Endothelial cell of umbilical vein (primary cell): Measurements from ENCODE around the gene SFMBT2. TPM values are rescaled to one million over a fixed set of nuclear protein-coding genes. Genes with fewer than 3 reads are reported as not detected.

ENCODE experiments used
- BruUV-seq: library from RNA; stranded (reverse); fragments of 400-500 nt; replicated peaks from 2 replicates; lab custom pipeline; 2021; lab: Mats Ljungman, UMichigan
- CTCF ChIA-PET: fragments of 300-600, 350-600 bp; sonication (Branson Sonifier 250); formaldehyde crosslinking; loops from one replicate; lab custom pipeline; 2021; ENCODE audit warnings: antibody characterized with exemption, inconsistent platforms; lab: Charles Lee
- POLR2A ChIA-PET: fragments of 300-600, 350-600 bp; sonication (Branson Sonifier 250); formaldehyde crosslinking; loops from one replicate; lab custom pipeline; 2021; ENCODE audit warnings: antibody characterized with exemption, inconsistent platforms; lab: Charles Lee
- DNase-seq: peaks from one replicate; pipeline ENCODE4 v3.0.0-alpha.2; 2011; ENCODE audit warnings: low read depth, low spot score
- FAIRE-seq: peaks from 2 replicates; lab custom pipeline; 2011; peaks lifted over from hg19 to GRCh38; lab: Jason Lieb, UNC
- H2AFZ ChIP-seq: 2 replicates; pipeline ENCODE4 v1.6.0; 2012; ENCODE audit warnings: low read depth, low read length, control low read depth, inconsistent platforms
- H3K27ac ChIP-seq: 2 replicates; pipeline ENCODE4 v1.5.1; 2011; ENCODE audit warnings: low read depth, mild to moderate bottlenecking, control low read depth, low read length, moderate library complexity; ENCODE audit not compliant: insufficient read depth
- H3K27me3 ChIP-seq, 2 experiments: 2 replicates each; pipeline versions ENCODE4 v1.6.0 to v1.6.1; 2011; ENCODE audit warnings: low read length in 2 of 2, mixed read lengths in 1 of 2; ENCODE audit not compliant: control insufficient read depth in 2 of 2, insufficient read depth in 2 of 2
- H3K36me3 ChIP-seq, 2 experiments: 2 replicates in 1 of 2; 3 replicates in 1 of 2; pipeline ENCODE4 v1.5.1; 2011; ENCODE audit warnings: low read length in 2 of 2, mild to moderate bottlenecking in 1 of 2, moderate library complexity in 1 of 2; ENCODE audit not compliant: control insufficient read depth in 2 of 2, insufficient read depth in 2 of 2; ENCODE audit errors: extremely low read depth in 1 of 2
- H3K4me1 ChIP-seq: 3 replicates; pipeline ENCODE4 v1.5.1; 2011; ENCODE audit warnings: mild to moderate bottlenecking, low read length; ENCODE audit not compliant: control insufficient read depth, insufficient read depth; ENCODE audit errors: extremely low read depth
- H3K4me2 ChIP-seq: 2 replicates; pipeline ENCODE4 v1.6.1; 2011; ENCODE audit warnings: low read length, control low read depth, mixed read lengths; ENCODE audit not compliant: insufficient read depth
- H3K4me3 ChIP-seq, 3 experiments: fragments of 200-600 bp in 1 of 3; sonication (generic), shearing (Covaris generic) in 1 of 3; replicated peaks in 1 of 3; 2 replicates each; pipeline ENCODE4 v1.5.1; 2011 to 2016; ENCODE audit warnings: control low read depth in 3 of 3, low read length in 3 of 3, mild to moderate bottlenecking in 2 of 3, inconsistent platforms in 1 of 3, low read depth in 1 of 3, moderate library complexity in 1 of 3; ENCODE audit not compliant: insufficient read depth in 1 of 3
- H3K79me2 ChIP-seq: 2 replicates; pipeline ENCODE4 v1.6.0; 2012; ENCODE audit warnings: low read length, inconsistent platforms; ENCODE audit not compliant: control insufficient read depth, insufficient read depth
- H3K9ac ChIP-seq: replicated peaks from 2 replicates; pipeline ENCODE3; 2011; ENCODE audit warnings: low read length, control low read depth; ENCODE audit not compliant: insufficient read depth; ENCODE audit errors: extremely low read depth
- H3K9me1 ChIP-seq: replicated peaks from 3 replicates; pipeline ENCODE4 v1.6.0; 2011; ENCODE audit warnings: mild to moderate bottlenecking, low read length; ENCODE audit not compliant: control insufficient read depth, insufficient read depth; ENCODE audit errors: extremely low read depth
- H3K9me3 ChIP-seq: replicated peaks from 2 replicates; pipeline ENCODE4 v1.5.1; 2012; ENCODE audit warnings: low read length, inconsistent platforms; ENCODE audit not compliant: control insufficient read depth, insufficient read depth
- H4K20me1 ChIP-seq: replicated peaks from 2 replicates; pipeline ENCODE3; 2011; ENCODE audit warnings: mild to moderate bottlenecking, low read length; ENCODE audit not compliant: control insufficient read depth, insufficient read depth; ENCODE audit errors: extremely low read depth
- CTCF ChIP-seq, 2 donors: IDR thresholded peaks; 1 replicate in 1 of 2; 2 replicates in 1 of 2; pipeline ENCODE4 v1.5.1; 2011; ENCODE audit warnings: low read length in 2 of 2, mild to moderate bottlenecking in 2 of 2, moderate library complexity in 2 of 2, control low read depth in 1 of 2, inconsistent platforms in 1 of 2, low read depth in 1 of 2; ENCODE audit not compliant: insufficient read depth in 1 of 2; ENCODE audit errors: extremely low read depth in 1 of 2
- EZH2 ChIP-seq: IDR thresholded peaks from 2 replicates; pipeline ENCODE4 v1.6.1; 2012; ENCODE audit warnings: borderline replicate concordance, low read depth, mild to moderate bottlenecking, moderate library complexity, low read length, inconsistent platforms; ENCODE audit not compliant: severe bottlenecking
- FOS ChIP-seq: IDR thresholded peaks from 2 replicates; pipeline ENCODE4 v1.6.1; 2011; ENCODE audit warnings: mild to moderate bottlenecking, low read length, moderate library complexity, borderline replicate concordance; ENCODE audit not compliant: insufficient read depth
- GATA2 ChIP-seq: IDR thresholded peaks from 2 replicates; pipeline ENCODE4 v1.7.0; 2011; ENCODE audit warnings: low read depth, mild to moderate bottlenecking, moderate library complexity, mixed read lengths, low read length; ENCODE audit not compliant: insufficient read length, insufficient read depth
- JUN ChIP-seq: IDR thresholded peaks from 2 replicates; pipeline ENCODE4 v1.6.1; 2011; ENCODE audit warnings: borderline replicate concordance, low read depth; ENCODE audit not compliant: insufficient read length, insufficient read depth
- MAX ChIP-seq: IDR thresholded peaks from 2 replicates; pipeline ENCODE4 v1.6.1; 2011; ENCODE audit not compliant: insufficient read depth, insufficient read length
- MYC ChIP-seq: IDR thresholded peaks from one replicate; pipeline ENCODE4 v1.6.1; 2011; ENCODE audit warnings: mild to moderate bottlenecking, low read depth, low read length
- POLR2A ChIP-seq: IDR thresholded peaks from 2 replicates; pipeline ENCODE4 v1.6.1; 2012; ENCODE audit warnings: low read depth, mild to moderate bottlenecking, control low read depth, low read length
- POLR2AphosphoS5 ChIP-seq: IDR thresholded peaks from 2 replicates; pipeline ENCODE4 v1.6.1; 2012; ENCODE audit warnings: low read depth, mild to moderate bottlenecking, control low read depth, low read length, moderate library complexity; ENCODE audit not compliant: insufficient read depth
- dilution Hi-C: fragments of 300-500 bp; cut with MboI; formaldehyde crosslinking; loops from one replicate; pipeline ENCODE4 v1.15.0; 2019; ENCODE audit warnings: low sequenced_read_pairs; ENCODE audit not compliant: extremely low pct_ligation_motif_present
- intact Hi-C: fragments of 100-400 bp; cut with micrococcal nuclease; formaldehyde crosslinking; loops from one replicate; pipeline ENCODE4 v1.10.0; 2022
- polyA plus RNA-seq, 4 experiments: library from polyadenylated mRNA; depleted of rRNA in 3 of 4; stranded (reverse) in 3 of 4; unstranded in 1 of 4; fragments of >200 nt; gene quantifications; 2 replicates each; pipeline versions ENCODE4 v1.2.1 to v1.2.3, GENCODE V29; 2011 to 2012; ENCODE audit warnings: missing spikeins in 1 of 4
- total RNA-seq: library from RNA; stranded (reverse); gene quantifications from 2 replicates; pipeline ENCODE4 v1.2.3, GENCODE V29; 2021

Gene SFMBT2
- total and polyA plus RNA-seq, 2 donors (not counting 3 experiments of a cell fraction or from before 2014, with no cell fraction given): 0.14 to 0.64 TPM

GRCh38 chr10:7171825-7172224 lies 239.0 kb downstream of the SFMBT2 start:
- FAIRE-seq: no peak
- Histone ChIP-seq H3K9me1 (no peaks in the 10 kb centered on the region), H4K20me1 (no peaks in the 10 kb centered on the region), H3K79me2 (no peaks in the 10 kb centered on the region), H3K9ac (no peak overlapping the region), H3K27ac (no peak overlapping the region), H3K36me3 (no peaks in the 10 kb centered on the region), H2AFZ (no peak overlapping the region), H3K27me3 (no peaks in the 10 kb centered on the region), H3K9me3 (no peaks in the 10 kb centered on the region), H3K4me3 (no peak overlapping the region), H3K4me2 (no peak overlapping the region), H3K4me1 (no peaks in the 10 kb centered on the region)
- CTCF ChIA-PET: no interaction called here
- intact Hi-C loops: no loop called here
- no peak for DNase-seq
- TF ChIP-seq CTCF (IDR thresholded peaks at IDR 0.05; ENCODE audit: extremely low read depth in 1 of 2, insufficient read depth in 1 of 2, low read depth in 1 of 2, low read length in 2 of 2): no peak
- no peak for TF ChIP-seq EZH2
- TF ChIP-seq POLR2A: no peak
- TF ChIP-seq MYC: no peak
- no peak for TF ChIP-seq POLR2AphosphoS5
- no peak for TF ChIP-seq GATA2
- no peak for TF ChIP-seq JUN
- no peak for TF ChIP-seq FOS
- TF ChIP-seq MAX: no peak
- dilution Hi-C loops: no loop called here
- POLR2A ChIA-PET: no interaction called here
- BruUV-seq: no TSS peak
